ENCODE measurements around the gene SLC35A4. TPM values are rescaled to one million over a fixed set of nuclear protein-coding genes. Genes with fewer than 3 reads are reported as not detected.

The SLC35A4 gene
- total and polyA plus RNA-seq, 2 of the 8 experiments (the other 6 are each of a cell fraction or from before 2014, with no cell fraction given), result 78.6 to 133 TPM

GRCh38 chr5:140563596-140563995, 1.0 kb upstream of the SLC35A4 start (continued):
- TF ChIP-seq USF2 (IDR thresholded peaks at IDR 0.05; ENCODE audit: low read length) (no peak), KDM4A (IDR thresholded peaks at IDR 0.05; ENCODE audit: low read depth, low read length, severe bottlenecking) (no peak), TAF7 (optimal IDR thresholded peaks at IDR 0.05; ENCODE audit: borderline replicate concordance, low read depth, low read length) (no peak), SP2 (IDR thresholded peaks at IDR 0.05; ENCODE audit: low read length) (no peak), HDAC6 (IDR thresholded peaks at IDR 0.05; ENCODE audit: low read depth, low read length) (no peak), RXRA (IDR thresholded peaks at IDR 0.05; ENCODE audit: insufficient read depth, low read depth, low read length) (no peak), JUN (IDR thresholded peaks at IDR 0.05; ENCODE audit: low read depth, low read length) (no peak), SIN3A (conservative IDR thresholded peaks at IDR 0.05 in 1 of 2, IDR thresholded peaks at IDR 0.05 in 1 of 2; ENCODE audit: low read depth in 1 of 2, low read length in 2 of 2) (no peak), CHD1 (IDR thresholded peaks at IDR 0.05; ENCODE audit: low read depth, low read length) (no peak)
